HL-60/S4 treated with retinoic acid at 250 ng/mL for 4 days and 3 days (cell line): ENCODE measurements around the gene IFT74.
"Not testable (repeated sequence)": the region's sequence is repeated elsewhere in the genome, so short reads cannot be mapped to it uniquely, and the experiment has no call there.

Experiments
- in situ Hi-C: fragments of 300-500 bp; cut with MboI; formaldehyde crosslinking; loops from 2 replicates; pipeline ENCODE4 v1.7.0; 2022; ENCODE audit warnings: low sequenced_read_pairs

Gene IFT74

DNA sequence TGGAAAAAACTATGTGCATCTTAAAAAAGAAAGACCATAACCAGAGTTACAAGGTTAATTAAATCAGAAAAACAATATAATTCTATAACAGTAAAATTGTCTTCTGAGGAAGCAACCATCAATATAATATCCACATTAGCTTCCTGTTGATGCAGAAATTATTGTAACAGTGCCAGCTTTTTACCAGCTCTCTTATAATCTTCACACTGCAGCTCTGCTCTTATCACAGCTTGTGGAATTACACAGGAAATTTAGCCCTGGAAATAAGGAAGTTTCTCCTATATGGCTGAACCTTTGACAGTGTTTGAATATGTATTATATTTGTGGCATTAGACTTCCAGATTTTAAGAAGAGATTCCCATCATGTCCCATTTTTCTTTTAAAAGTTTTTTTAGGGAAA, 103.7 kb downstream of the IFT74 start:
- in situ Hi-C loops = no loop called here

DNA sequence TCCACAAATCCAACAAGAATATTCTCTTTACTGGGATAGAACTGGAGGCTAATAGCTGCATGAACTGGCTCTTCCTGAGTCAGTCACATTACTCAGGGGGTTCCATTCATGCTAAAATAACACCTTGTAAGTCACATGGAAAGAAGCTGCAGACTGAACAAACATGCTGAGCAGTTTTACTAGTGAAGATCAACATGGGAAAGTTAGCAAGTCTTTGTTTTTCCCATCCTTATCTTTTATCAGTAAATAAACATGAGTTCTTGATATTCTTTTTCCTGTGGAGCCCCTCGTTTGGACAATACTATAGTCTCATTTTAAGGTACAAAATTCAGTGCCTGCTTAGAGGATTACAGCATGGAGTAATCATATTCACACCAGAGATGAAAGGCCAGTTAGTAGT, 109.1 kb downstream of the IFT74 start:
- in situ Hi-C loops = no loop called here

DNA sequence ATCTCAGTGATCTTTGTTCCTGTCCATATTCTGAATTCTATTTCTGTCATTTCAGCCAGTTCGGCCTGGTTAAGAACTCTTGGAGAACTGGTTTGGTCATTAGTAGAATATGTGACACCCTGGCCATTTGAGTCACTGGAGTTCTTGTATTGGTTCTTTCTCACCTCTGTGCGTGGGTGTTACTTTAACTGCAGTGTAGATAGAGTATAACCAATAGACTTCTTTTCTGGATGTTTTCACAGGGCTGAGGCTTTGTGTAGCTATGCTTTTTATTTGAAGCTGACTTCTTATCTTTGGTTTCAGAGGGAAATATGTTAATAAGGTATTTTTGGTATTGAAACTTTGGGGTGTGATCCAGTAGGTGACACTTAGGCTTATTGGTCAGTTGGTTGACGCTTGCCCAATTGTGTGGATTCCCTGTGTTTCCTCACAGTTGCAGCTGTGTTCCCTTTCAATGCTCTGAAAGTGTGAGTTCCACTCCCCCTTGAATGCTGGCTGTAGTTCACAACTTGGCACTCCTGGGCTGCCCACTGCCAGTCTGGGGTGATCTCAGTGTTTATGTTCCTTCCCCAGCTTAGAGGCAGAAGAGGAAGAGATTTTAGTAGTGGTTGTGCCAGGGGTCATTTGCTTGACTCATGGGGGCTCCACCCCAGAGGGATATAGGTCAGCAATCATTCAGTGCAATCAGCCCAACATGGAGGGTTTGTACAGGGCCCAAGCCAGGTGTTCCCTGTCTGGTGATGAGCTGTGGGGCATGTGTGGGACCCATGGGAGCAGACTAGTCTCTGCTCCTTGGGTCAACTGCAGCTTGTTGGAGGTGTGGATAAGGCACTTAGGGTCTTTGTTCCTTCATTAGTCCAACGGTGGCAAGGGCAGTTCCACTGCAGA, 117.9 kb downstream of the IFT74 start:
- in situ Hi-C loops = no loop called here

DNA sequence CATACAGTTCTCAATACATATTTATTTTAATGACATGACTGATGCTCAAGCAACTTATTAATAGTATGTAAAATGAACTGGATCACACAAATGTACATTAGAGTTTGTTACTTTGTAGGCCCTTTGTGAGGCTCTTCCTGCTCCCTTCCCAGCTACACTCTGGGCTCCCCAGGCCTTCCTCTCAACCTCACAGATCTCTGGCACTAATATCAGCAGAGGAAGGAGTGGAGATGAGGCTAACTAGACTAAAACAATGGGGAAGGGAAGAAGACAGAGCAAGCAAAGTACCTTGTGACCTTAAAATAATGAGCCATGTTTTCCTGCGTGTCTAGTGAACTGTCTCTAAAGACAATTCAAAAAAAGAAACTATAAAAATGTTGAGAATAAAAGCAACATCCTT, 122.5 kb downstream of the IFT74 start:
- in situ Hi-C loops = no loop called here

DNA sequence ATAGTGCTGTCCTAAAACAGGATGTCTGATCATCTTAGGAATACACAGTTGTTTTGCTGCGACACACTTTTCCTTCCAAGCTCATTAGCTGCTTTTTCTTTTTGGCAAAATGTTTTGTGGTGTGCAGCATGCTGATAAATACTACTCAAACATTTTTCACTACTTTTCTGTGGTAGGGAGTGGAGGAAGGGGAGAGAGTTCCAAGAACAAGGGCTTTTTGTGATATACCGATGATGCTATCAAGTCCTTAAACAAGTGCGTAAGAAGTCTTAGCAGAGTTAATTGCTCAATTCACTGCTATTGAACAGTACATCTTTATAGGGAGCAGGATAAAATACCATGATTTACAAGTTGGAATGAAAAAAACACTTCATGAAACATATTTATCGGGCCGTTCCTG, 129.2 kb downstream of the IFT74 start:
- in situ Hi-C loops = no loop called here

DNA sequence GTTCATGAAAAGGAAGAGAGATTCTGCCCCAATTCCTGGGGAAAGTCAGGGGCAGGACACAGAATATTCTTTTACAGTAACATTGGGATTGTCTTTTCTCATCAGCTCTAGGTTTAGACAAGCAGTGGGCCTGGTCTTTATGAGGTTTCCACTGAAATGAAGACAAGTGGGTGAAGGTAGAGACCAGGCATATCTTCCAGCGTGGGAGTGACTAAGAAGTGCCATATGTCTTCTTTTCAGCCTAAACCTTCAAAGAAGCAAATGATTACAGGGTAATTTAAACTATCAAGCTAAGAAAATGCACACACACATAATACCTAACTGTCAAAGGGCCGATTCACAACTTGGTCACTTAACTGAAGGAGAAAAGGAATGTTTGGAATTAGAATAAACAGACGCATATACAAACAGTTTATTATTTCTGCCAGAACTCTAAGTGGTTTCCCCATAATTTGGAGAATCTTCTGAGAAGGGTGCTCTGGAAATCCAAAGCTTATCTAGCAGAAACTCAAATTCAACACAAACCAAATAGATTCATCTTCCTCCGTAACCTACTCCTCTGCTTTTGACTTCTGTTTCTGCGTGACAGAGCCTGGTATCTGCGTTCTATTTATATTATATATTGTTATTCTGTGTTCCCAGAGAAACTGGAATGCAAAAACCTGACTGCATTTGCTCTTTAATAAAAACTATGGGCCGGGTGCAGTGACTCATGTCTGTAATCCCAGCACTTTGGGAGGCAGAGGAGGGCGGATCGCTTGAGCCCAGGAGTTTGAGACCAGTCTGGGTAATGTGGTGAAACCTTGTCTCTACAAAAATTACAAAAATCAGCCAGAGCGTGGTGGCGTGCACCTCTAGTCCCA, 130.8 kb downstream of the IFT74 start:
- in situ Hi-C loops = no loop called here

DNA sequence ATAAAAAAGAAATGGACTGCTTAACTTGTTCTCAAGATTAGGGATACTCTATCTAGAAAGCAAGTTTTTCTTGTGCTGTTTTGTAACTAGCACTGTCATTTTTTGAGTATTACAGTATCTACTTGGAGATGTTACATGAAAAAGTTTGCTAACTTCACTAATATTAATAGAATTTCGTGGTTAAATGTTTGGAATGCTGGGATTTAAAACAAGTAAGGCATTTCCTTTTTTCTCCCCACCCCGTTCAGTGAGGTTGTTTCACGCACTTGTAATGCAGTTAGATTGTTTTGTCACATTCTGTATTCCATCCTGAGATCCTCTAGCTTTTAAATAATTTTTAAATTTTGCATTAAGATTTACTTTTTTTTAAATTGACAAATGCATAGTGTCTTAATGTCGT, 132.8 kb downstream of the IFT74 start:
- in situ Hi-C loops = no loop called here

DNA sequence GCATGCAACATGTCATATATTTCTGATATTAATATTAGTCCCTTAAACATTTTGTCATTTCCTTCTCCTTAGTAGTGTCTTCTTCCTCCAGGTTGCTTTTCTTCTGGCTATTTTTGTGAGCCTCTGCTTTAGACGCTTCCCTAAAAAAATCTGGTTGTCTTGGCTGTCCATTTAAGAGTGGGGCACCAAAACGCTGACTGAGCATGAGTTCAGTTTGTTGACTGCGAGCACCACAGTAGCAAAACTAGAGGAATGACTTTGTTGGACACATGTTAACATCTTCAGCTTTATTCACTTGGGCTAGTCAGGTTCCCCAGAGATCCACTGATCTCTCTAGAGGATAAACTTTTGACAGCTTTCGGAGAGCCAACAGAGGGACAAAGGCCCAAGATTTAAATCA, 133.5 kb downstream of the IFT74 start:
- in situ Hi-C loops = no loop called here

DNA sequence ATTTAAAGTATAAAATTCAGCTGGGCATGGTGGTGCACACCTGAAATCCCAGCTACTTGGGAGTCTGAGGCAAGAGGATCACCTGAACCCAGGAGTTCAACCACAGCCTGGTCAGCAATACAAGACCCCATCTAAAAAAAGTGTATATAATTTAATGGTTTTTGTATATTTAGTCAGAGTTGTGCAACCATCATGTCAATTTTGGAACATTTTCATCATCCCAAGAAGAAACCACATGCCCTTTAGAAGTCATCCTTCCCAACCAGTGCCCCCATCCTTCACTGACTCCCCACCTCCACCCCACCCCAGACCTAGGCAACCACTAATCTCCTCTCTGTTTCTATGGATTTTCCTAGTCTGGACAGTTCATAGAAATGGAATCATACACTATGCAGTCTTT, 134.0 kb downstream of the IFT74 start:
- in situ Hi-C loops = no loop called here

DNA sequence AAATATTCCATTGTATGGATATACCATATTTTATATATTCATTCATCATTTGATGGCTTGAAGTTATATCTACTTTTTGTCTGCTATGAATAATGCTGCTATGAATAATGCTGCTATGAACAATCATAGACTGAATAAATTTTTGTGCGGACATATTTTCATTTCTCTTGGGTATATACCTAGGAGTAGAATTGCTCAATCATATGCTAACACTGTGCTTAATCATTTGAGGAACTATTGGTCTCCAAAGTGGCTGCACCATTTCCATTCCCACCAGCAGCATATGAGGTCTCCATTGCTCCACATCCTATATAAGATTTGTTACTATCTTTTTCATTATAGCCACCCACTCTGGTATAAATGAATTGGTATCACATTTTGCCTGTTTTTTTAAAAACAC, 134.5 kb downstream of the IFT74 start:
- in situ Hi-C loops = no loop called here

DNA sequence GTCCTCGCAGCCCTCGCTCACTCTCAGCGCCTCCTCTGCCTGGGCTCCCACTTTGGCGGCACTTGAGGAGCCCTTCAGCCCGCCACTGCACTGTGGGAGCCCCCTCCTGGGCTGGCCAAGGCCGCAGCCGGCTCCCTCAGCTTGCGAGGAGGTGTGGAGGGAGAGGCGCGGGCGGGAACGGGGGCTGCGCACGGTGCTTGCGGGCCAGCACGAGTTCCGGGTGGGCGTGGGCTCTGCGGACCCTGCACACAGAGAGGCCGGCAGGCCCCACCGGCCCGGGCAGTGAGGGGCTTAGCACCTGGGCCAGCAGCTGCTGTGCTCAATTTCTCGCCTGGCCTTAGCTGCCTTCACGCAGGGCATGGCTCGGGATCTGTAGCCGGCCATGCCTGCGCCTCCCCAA, 136.3 kb downstream of the IFT74 start:
- in situ Hi-C loops = not testable (repeated sequence)

DNA sequence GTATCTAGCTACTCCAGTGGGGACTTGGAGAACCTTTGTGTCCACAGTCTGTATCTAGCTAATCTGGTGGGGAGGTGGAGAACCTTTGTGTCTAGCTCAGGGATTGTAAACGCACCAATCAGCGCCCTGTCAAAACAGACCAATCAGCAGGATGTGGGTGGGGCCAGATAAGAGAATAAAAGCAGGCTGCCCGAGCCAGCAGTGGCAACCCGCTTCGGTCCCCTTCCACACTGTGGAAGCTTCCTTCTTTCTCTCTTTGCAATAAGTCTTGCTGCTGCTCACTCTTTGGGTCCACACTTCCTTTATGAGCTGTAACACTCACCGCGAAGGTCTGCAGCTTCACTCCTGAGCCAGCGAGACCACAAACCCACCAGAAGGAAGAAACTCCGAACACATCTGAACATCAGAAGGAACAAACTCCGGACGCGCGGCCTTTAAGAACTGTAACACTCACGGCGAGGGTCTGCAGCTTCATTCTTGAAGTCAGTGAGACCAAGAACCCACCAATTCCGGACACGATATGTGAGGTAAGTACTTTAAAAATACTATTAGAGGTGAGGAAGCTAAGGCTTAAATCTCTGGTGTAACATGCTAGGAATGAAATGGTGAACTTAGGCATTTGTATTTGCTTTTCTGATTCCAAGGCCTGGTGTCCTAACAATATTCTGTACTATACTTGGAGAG, 137.3 kb downstream of the IFT74 start:
- in situ Hi-C loops = not testable (repeated sequence)

DNA sequence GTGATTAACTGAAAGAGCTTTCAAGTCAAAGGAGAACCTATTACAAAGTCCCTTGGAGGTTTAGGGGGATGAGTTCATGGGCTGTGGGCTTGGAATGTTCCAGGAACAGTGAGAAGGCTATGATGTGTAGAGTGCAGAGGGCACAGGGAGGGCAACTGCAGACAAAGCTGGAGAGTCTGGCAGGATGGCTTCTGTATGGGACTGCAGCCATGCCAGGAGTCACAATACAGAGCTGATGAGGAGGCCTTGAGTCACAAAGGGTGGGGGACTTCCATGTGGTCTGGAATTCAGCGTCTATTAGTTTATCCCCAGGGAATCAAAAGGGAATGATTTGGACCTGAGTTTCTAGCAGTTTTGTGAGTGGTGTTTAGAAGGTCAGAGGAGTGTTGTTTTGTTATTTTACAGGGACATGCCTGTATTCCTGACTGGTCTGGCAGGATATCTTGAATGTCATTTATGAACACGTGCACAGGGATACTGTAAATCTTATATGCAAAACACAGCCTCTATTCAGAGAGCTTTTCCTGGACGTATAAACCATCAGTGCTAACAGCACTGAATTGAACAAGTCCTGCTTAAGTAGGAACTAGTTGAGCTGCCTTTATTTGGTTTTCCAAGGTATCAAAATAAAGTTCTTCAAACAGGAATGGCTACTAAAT, 138.6 kb downstream of the IFT74 start:
- in situ Hi-C loops = no loop called here

DNA sequence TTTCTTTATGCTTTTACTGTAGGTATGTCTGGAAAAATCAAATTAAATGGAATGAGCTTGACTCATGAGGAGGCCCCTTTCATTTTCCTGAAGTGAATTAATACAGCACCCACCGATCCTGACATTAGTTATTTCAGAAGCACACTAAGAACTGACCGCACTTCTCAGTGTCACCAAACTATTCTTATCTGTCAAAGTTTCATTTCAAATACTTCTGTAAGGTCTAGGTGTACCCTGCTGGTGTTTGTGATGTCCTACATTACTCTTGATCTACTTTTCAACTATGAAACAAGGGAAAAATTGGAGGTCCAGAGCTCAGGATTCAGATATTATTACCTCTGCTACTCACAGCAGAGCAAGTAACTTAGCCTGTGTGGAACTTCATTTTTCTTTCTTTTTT, 151.0 kb downstream of the IFT74 start:
- in situ Hi-C loops = no loop called here

DNA sequence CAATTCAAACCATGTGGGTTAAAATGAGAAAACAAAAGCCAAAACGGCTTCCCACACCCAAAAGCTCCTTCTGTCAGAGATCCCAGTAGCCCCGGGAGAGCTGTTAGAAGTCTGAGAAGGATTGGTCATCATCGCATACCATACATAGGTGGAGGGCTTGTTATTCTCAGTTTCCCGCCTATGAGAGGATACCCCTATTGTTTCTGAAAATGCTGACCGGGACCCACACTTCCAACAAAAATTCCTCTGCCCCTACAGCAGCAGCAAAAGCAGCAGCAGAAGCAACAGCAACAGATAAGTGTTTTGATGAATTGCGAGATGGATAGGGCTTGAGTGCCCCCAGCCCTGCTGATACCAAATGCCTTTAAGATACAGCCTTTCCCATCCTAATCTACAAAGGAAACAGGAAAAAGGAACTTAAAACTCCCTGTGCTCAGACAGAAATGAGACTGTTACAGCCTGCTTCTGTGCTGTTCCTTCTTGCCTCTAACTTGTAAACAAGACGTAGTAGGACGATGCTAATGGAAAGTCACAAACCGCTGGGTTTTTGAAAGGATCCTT, 152.8 kb downstream of the IFT74 start, which contains the start of gene TEK:
Gene TEK (plus strand): TSS at position 245 of the 561 bp plus-strand sequence. CDS start 366 bp downstream, outside the sequence.
- in situ Hi-C loops = no loop called here

DNA sequence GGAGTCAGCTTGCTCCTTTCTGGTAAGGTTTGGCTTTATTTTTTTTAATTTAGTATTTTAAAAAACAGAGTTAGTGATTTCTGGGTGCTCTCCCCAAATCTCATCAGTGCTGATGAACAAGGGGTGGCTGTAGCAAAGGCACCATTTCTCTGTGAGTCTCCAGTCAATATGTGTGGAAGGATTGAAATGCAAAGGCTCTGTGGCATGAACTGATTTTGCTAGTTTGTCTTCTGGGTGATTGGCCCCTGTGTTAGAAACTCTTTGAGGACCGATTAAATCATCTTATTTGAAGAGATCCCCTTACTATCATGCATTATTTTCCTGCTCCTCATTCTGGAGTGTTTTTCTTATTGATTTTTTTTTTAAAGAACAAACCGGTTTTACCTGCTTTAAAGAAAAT, 153.4 kb downstream of the IFT74 start:
- in situ Hi-C loops = no loop called here

DNA sequence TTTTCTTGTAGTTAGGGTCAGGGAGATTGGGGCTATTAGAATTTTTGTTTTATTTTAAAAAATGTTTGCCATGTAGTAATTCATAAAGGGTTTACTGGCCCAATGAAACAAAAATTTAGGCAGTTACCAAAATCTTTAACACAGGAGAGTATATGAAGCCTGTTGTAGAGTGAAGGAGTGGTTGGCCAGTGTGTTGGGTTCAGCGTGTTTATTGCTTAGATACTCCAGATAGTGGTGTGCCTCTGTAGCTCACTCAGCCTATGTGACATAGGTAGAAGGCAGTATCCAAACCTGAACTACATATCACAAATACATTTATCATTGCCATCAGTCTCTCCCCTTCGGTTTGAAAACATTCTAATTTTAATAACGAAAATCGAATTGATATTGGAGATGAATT, 154.0 kb downstream of the IFT74 start:
- in situ Hi-C loops = no loop called here

DNA sequence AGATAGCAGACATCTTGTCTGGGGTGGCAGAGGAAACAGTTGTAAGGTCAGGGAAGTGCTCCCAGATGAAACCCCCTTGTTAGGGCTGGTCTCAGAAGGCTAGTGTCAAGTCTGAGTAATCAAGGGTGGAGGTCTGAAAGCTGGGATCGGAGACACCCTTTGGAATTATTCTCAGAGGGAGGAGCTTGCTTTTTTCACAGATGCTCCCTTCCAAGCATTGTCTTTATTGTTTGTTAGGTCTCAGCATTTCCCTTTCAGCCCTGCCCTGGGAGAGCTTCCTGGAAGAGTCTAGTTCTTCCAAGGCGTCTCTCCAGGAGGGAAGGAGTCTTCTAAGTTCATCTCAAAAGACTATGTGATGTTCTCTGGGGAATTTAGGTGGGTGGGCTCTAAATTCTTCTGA, 156.0 kb downstream of the IFT74 start:
- in situ Hi-C loops = no loop called here
